Breast epithelium (tissue), 3 donors: ENCODE measurements around the gene MTOR.

Source experiments
- POLR2A ChIP-seq: fragments of 450-650 bp; IDR thresholded peaks from one replicate; pipeline ENCODE4 v1.6.1; 2016; ENCODE audit warnings: antibody characterized with exemption, mild to moderate bottlenecking, moderate library complexity
- POLR2AphosphoS5 ChIP-seq, 3 donors: sonication (generic); formaldehyde crosslinking; IDR thresholded peaks; one replicate each; pipeline ENCODE4 v1.6.1; 2017; ENCODE audit warnings: antibody characterized with exemption in 3 of 3
- TF ChIP-seq, protein P1 (sequence below), 3 donors: fragments of 450-650 bp; IDR thresholded peaks; one replicate each; pipeline ENCODE4 v1.5.1; 2016 to 2017; ENCODE audit warnings: antibody characterized with exemption in 3 of 3, mild to moderate bottlenecking in 3 of 3, moderate library complexity in 3 of 3

DNA sequence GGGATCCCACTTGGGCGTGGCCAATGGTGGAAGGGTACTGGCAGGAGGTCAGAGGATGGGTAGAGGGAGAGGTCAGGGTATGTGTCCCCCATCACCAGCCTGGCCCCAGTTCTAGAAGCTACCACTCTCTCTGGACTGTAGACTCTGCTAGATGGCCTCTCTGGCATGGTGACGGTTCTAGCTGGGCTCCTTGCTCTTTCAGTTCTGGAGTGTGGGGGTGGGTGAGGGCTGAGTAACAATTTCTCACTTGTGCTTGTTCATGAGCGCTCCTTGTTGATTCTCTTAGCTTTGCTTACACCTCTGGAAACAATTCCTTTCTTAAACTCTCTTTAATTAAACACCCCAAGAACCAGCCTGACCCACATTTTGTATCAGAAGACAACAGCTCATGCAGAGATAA, 137.4 kb downstream of the MTOR start:
- TF ChIP-seq, protein P1, sequence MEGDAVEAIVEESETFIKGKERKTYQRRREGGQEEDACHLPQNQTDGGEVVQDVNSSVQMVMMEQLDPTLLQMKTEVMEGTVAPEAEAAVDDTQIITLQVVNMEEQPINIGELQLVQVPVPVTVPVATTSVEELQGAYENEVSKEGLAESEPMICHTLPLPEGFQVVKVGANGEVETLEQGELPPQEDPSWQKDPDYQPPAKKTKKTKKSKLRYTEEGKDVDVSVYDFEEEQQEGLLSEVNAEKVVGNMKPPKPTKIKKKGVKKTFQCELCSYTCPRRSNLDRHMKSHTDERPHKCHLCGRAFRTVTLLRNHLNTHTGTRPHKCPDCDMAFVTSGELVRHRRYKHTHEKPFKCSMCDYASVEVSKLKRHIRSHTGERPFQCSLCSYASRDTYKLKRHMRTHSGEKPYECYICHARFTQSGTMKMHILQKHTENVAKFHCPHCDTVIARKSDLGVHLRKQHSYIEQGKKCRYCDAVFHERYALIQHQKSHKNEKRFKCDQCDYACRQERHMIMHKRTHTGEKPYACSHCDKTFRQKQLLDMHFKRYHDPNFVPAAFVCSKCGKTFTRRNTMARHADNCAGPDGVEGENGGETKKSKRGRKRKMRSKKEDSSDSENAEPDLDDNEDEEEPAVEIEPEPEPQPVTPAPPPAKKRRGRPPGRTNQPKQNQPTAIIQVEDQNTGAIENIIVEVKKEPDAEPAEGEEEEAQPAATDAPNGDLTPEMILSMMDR (IDR thresholded peaks at IDR 0.05), result no peak
- TF ChIP-seq POLR2A (no peak), POLR2AphosphoS5 (IDR thresholded peaks at IDR 0.05) (no peak)
